Stomach (tissue), 9 donors: ENCODE data around the gene CNNM4. TPM values are rescaled to one million over a fixed set of nuclear protein-coding genes. Genes with fewer than 3 reads are reported as not detected.
"Not testable (repeated sequence)": the region's sequence is repeated elsewhere in the genome, so short reads cannot be mapped to it uniquely, and the experiment has no call there.

Source experiments
- DNase-seq, 2 donors: peaks; one replicate each; pipeline versions ENCODE4 v3.0.0 to v3.0.0-alpha.2; 2013 to 2019
- H3K27ac ChIP-seq, 5 donors: fragments of 200-600 bp in 4 of 5; sonication (generic) in 4 of 5; one replicate each; pipeline ENCODE4 v1.5.1; 2013 to 2019; ENCODE audit warnings: mild to moderate bottlenecking in 1 of 5, moderate library complexity in 1 of 5
- H3K27me3 ChIP-seq, 3 donors: fragments of 200-600 bp; sonication (generic); one replicate each; pipeline ENCODE4 v1.5.1; 2017 to 2019; ENCODE audit warnings: mixed run types in 1 of 3
- H3K36me3 ChIP-seq, 4 donors: fragments of 200-600 bp; sonication (generic); 1 replicate in 3 of 4; 2 replicates in 1 of 4; pipeline ENCODE4 v1.5.1; 2016 to 2019
- H3K4me1 ChIP-seq, 4 donors: fragments of 200-600 bp; sonication (generic); one replicate each; pipeline ENCODE4 v1.5.1; 2016 to 2019
- H3K4me3 ChIP-seq, 4 donors: fragments of 200-600 bp; sonication (generic) in 3 of 4; one replicate each; pipeline ENCODE4 v1.5.1; 2016 to 2019; ENCODE audit warnings: mild to moderate bottlenecking in 1 of 4
- H3K9me3 ChIP-seq, 4 donors: fragments of 200-600 bp; sonication (generic); one replicate each; pipeline ENCODE4 v1.5.1; 2016 to 2019
- EP300 ChIP-seq: sonication (generic); formaldehyde crosslinking; IDR thresholded peaks from one replicate; pipeline ENCODE4 v1.6.1; 2017; ENCODE audit warnings: antibody characterized with exemption
- POLR2A ChIP-seq, 4 donors: fragments of 450-650 bp; IDR thresholded peaks; one replicate each; pipeline ENCODE4 v1.6.1; 2016; ENCODE audit warnings: antibody characterized with exemption in 4 of 4, control low read depth in 2 of 4, mild to moderate bottlenecking in 1 of 4, moderate library complexity in 1 of 4
- POLR2AphosphoS5 ChIP-seq, 3 donors: sonication (generic); formaldehyde crosslinking; IDR thresholded peaks; one replicate each; pipeline ENCODE4 v1.6.1; 2016; ENCODE audit warnings: antibody characterized with exemption in 3 of 3
- WGBS, 5 donors: extraction: QIAGEN DNeasy Blood & Tissue Kit in 3 of 5; methylation state at CpG; one replicate each; pipeline versions ENCODE4 v1.1.5 to v1.1.7; 2013 to 2018; 5-methylcytosine and 5-hydroxymethylcytosine counted together
- intact Hi-C: fragments of 100-400 bp; cut with DNase I; formaldehyde crosslinking; loops from one replicate; pipeline ENCODE4 v1.15.1; 2023; ENCODE audit warnings: low total_unique reads
- polyA plus RNA-seq, 3 donors: library from polyadenylated mRNA; stranded (reverse); fragments of 200-250 nt; gene quantifications; one replicate each; pipeline ENCODE4 v1.2.3, GENCODE V29; 2013
- total RNA-seq, 5 donors: library from RNA; depleted of rRNA; stranded (reverse); fragments of >200 nt; gene quantifications; one replicate each; pipeline versions ENCODE4 v1.1.0 to v1.2.3, GENCODE V29; 2014 to 2016
- TF ChIP-seq, protein P1 (sequence below), 7 experiments: fragments of 450-650 bp in 4 of 7; fragments of 200-600 bp in 3 of 7; sonication (generic) in 3 of 7; IDR thresholded peaks; one replicate each; pipeline ENCODE4 v1.5.1; 2016 to 2019; ENCODE audit warnings: antibody characterized with exemption in 7 of 7, control low read depth in 2 of 7, mild to moderate bottlenecking in 1 of 7
- donor health status: healthy with polysubstance abuse.
- donor health status: Bipolar disorder and iron deficiency.
- donor health status: healthy.

The CNNM4 gene
- total and polyA plus RNA-seq, 8 donors, result 1.2 to 26.6 (median 2.8) TPM

DNA sequence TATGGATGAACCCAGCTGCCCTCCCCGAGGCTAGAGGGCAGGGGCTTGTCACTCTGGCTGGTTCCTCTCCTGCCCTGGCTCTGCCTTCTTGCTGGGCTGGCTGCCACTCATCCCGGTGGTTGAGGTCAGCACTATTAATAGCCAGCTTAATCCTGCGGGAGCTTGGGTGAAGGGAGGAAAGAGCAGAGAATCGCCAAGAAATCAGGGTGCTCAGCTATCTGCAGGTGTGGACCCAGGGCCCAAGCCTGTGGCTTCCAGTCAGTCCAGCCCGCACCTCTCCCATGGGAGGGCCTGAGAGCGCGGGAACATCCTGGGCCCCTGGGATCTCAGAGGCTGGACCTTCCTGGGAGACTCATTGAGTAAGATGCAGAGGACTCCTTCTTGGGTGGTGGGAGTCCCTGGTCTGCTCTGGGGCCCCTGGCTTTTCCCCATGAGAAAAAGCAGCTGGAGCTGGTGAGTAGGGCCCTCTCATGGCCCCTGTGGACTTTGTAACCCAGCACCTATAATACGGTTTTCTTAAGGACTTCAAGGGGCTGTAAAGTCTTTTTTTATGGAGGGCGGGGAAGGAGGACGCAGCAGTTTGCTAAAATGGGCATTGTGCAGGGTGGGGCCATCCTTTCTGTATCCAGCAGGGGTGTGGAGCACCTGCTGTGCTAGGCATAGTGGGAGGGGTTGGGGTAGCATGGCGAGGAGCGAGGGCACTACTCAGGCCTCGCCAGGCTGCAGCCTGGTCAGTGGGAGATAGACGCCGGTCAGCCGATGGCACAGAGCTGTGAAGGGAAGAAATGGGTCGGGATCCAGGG is 27.9 kb downstream of the CNNM4 start:
- 56 to 72% (median 60%) methylated on average over 15 to 17 of the region's 17 CpGs for WGBS, 5 donors
- intact Hi-C loops, result no loop called here
- H3K27me3 ChIP-seq, result no peaks in the 10 kb centered on the region
- no peaks in the 10 kb centered on the region for H3K36me3 ChIP-seq
- TF ChIP-seq, protein P1, sequence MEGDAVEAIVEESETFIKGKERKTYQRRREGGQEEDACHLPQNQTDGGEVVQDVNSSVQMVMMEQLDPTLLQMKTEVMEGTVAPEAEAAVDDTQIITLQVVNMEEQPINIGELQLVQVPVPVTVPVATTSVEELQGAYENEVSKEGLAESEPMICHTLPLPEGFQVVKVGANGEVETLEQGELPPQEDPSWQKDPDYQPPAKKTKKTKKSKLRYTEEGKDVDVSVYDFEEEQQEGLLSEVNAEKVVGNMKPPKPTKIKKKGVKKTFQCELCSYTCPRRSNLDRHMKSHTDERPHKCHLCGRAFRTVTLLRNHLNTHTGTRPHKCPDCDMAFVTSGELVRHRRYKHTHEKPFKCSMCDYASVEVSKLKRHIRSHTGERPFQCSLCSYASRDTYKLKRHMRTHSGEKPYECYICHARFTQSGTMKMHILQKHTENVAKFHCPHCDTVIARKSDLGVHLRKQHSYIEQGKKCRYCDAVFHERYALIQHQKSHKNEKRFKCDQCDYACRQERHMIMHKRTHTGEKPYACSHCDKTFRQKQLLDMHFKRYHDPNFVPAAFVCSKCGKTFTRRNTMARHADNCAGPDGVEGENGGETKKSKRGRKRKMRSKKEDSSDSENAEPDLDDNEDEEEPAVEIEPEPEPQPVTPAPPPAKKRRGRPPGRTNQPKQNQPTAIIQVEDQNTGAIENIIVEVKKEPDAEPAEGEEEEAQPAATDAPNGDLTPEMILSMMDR (IDR thresholded peaks at IDR 0.05), result no peak
- H3K4me1 ChIP-seq, result peaks cover 20 to 39% (median 27%) of the 10 kb centered on the region in 4 donors
- H3K4me3 ChIP-seq, result no peak overlapping the region
- H3K9me3 ChIP-seq, result no peaks in the 10 kb centered on the region
- H3K27ac ChIP-seq, result peak overlapping the region; percentile 52 to 69 (median 65)
- DNase-seq, result peak; percentile 55 to 73

DNA sequence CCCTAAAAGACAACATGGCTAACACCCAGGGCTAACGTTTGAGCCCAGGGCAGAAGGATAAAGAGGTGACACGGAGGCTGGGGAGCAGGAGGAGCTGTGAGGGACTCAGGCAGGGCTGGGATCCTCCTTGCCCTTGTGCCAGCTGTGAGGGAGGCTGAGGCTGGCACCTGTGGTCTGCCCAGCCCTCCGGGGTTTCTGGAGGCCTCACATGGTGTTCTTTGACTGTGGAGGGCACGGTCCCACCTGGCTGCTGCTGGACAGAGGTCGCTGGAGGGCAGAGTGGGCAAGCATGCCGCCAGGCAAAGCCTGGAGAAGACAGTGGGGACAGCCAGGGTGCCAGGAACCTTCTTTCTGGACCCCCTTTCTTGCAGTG is 28.5 kb downstream of the CNNM4 start:
- Histone ChIP-seq H3K9me3 (no peaks in the 10 kb centered on the region), H3K36me3 (no peaks in the 10 kb centered on the region), H3K4me1 (peaks cover 20 to 39% (median 27%) of the 10 kb centered on the region in 4 donors), H3K4me3 (no peak overlapping the region), H3K27ac (peak overlapping the region in 3 of 5 donors; percentile 65 to 69 (median 67)), H3K27me3 (no peaks in the 10 kb centered on the region)
- DNase-seq, result no peak
- TF ChIP-seq EP300 (no peak), POLR2A (IDR thresholded peaks at IDR 0.05) (no peak), POLR2AphosphoS5 (IDR thresholded peaks at IDR 0.05) (no peak)
- TF ChIP-seq, protein P1 (IDR thresholded peaks at IDR 0.05), result no peak
- intact Hi-C loops, result no loop called here
- 71 to 82% (median 78%) methylated on average over 5 to 6 of the region's 6 CpGs for WGBS, 5 donors

DNA sequence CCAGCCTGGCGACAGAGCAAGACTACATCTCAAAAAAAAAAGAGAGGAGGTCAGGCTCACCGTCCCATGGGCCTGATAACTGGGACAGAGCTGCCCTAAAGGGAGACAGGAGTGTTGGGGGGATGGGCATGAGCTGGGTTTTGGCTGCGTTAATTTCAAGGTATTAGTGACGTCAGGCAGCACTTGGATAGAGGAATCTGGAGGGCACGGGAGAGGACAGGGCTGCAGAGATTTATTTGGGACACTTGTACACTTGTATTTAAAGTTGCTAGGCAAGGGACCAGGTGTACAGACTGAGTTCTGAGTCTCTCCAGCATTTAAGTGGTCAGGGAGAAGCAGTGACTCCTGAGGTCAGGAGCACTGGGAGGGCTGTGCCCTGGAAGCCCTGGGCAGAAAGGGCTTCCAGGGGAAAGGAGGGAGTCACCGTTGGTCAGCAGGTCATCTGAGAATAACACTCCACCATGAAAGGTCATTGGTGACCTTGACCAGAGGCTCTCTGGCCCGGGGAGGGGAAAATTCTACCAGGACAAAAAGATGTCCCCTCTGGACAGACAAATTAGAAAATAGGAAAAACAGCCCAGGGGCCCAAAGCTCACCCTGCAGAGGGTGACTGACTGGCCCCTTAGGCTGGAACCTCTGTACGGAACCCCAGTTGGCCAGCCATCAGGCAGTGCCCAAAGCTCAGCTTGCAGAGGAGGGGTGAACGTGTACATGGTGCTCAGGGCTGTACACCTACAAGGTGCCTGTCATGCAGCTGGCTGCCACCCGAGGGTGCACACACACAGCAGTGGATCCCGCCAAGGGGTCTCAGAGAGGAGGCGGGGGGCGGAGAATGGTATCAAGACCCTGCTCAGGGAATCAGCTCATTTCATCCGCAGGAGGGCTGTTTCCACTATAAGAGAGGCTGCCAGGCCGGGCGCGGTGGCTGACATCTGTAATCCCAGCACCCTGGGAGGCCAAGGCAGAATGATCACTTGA is 32.4 kb downstream of the CNNM4 start:
- no peak for DNase-seq
- TF ChIP-seq EP300 (no peak), POLR2AphosphoS5 (IDR thresholded peaks at IDR 0.05) (no peak), POLR2A (IDR thresholded peaks at IDR 0.05) (no peak)
- TF ChIP-seq, protein P1 (IDR thresholded peaks at IDR 0.05), result no peak
- intact Hi-C loops, result no loop called here
- Histone ChIP-seq H3K36me3 (peaks cover under 1 to 13% (median 13%) of the 10 kb centered on the region in 4 donors), H3K9me3 (no peaks in the 10 kb centered on the region), H3K27me3 (no peaks in the 10 kb centered on the region), H3K27ac (no peak overlapping the region), H3K4me3 (no peak overlapping the region), H3K4me1 (peaks cover 7 to 15% (median 11%) of the 10 kb centered on the region in 4 donors)
- WGBS, 5 donors, result 84 to 89% (median 86%) methylated on average over 12 to 17 of the region's 17 CpGs

DNA sequence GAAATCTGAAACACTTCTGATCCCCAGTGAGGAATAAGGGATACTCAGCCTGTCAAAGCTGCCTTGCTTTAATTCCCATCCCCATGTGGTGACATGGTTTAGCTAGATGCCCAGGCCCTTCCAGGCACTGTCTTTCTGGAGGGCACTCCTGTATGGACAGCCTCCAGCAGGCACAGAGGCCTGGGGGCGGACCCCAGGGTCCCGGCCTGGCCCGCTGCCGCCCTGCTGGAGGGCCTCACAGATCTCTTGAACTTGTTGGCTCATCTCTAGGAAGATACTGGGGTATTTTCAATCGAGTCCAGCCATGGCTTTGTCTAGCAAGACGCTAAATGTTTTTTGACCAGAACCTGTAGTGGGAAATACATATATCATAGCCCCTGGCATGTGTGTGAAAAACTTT is 34.4 kb downstream of the CNNM4 start:
- H3K9me3 ChIP-seq, result no peaks in the 10 kb centered on the region
- no peak for TF ChIP-seq POLR2A (IDR thresholded peaks at IDR 0.05)
- TF ChIP-seq, protein P1 (IDR thresholded peaks at IDR 0.05), result no peak
- TF ChIP-seq EP300, result no peak
- TF ChIP-seq POLR2AphosphoS5 (IDR thresholded peaks at IDR 0.05), result no peak
- no peak for DNase-seq
- no peaks in the 10 kb centered on the region for H3K4me1 ChIP-seq
- H3K4me3 ChIP-seq, result no peak overlapping the region
- H3K27ac ChIP-seq, result no peak overlapping the region
- H3K36me3 ChIP-seq, result peaks cover 10 to 33% (median 33%) of the 10 kb centered on the region in 4 donors
- intact Hi-C loops, result no loop called here
- no peaks in the 10 kb centered on the region for H3K27me3 ChIP-seq
- 89 to 97% (median 93%) methylated on average over 6 of the region's 6 CpGs for WGBS, 5 donors

DNA sequence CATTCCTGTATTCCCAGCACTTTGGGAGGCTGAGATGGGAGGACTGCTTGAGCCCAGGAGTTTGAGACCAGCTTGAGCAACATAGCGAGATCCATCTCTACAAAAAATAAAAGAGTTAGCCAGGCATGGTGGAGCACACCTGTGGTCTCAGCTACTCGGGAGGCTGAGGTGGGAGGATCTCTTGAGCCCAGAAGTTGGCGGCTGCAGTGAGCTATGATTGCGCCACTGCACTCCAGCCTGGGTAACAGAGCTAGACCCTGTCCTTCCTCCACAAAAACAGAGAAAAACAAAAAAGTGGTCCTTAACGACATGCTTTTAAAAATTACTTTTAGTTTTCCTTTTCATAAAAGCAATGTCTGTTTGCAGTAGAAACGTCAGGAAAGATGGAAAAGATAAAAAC is 35.8 kb downstream of the CNNM4 start:
- H3K4me1 ChIP-seq, H3K9me3 ChIP-seq, DNase-seq, H3K27me3 ChIP-seq, intact Hi-C loops, H3K4me3 ChIP-seq, H3K27ac ChIP-seq: not testable (repeated sequence)
- peaks cover 10 to 39% (median 39%) of the 10 kb centered on the region in 4 donors for H3K36me3 ChIP-seq
- 87 to 92% (median 89%) methylated on average over 6 of the region's 6 CpGs for WGBS, 5 donors
